Left lung (tissue), 10 donors: ENCODE data around the gene GRM5. TPM values are rescaled to one million over a fixed set of nuclear protein-coding genes. Genes with fewer than 3 reads are reported as not detected.

ENCODE experiments used
- ATAC-seq: fragments of 200-7000 bp; cut with Tn5 transposase; one replicate; pipeline ENCODE4 v1.9.1; 2020; ENCODE audit warnings: moderate library complexity
- DNase-seq, 4 donors: peaks; one replicate each; pipeline ENCODE4 v3.0.0-alpha.2; 2013 to 2020
- H3K27ac ChIP-seq, 2 donors: fragments of 200-600 bp; sonication (generic) in 1 of 2; one replicate each; pipeline versions ENCODE4 v1.5.0 to v1.8.0; 2020 to 2021
- H3K27me3 ChIP-seq, 2 donors: fragments of 200-600 bp; sonication (generic) in 1 of 2; one replicate each; pipeline versions ENCODE4 v1.5.0 to v1.8.0; 2020 to 2021
- H3K36me3 ChIP-seq, 2 donors: fragments of 200-600 bp; sonication (generic) in 1 of 2; one replicate each; pipeline versions ENCODE4 v1.5.0 to v1.8.0; 2020 to 2021
- H3K4me1 ChIP-seq, 2 donors: fragments of 200-600 bp; one replicate each; pipeline ENCODE4 v1.8.0; 2021
- H3K4me3 ChIP-seq, 2 donors: fragments of 200-600 bp; sonication (generic) in 1 of 2; one replicate each; pipeline versions ENCODE4 v1.5.0 to v1.8.0; 2020 to 2021; ENCODE audit warnings: mild to moderate bottlenecking in 1 of 2
- H3K9me3 ChIP-seq, 2 donors: fragments of 200-600 bp; sonication (generic) in 1 of 2; one replicate each; pipeline versions ENCODE4 v1.5.0 to v1.8.0; 2020 to 2021
- intact Hi-C, 2 donors: fragments of 100-400 bp; cut with DNase I; formaldehyde crosslinking; loops; one replicate each; pipeline versions ENCODE4 v1.11.2 to v1.14.2; 2022
- polyA plus RNA-seq, 6 donors: library from polyadenylated mRNA; unstranded; fragments of 120-200 nt; gene quantifications; one replicate each; pipeline ENCODE4 v1.2.1, GENCODE V29; 2013; ENCODE audit not compliant: insufficient read length in 6 of 6
- total RNA-seq, 2 donors: library from RNA; stranded (reverse); fragmentation: NEBNext Ultra II Directional; extraction: Animal tissue kit (Norgen Biotek cat#: 25700); gene quantifications; one replicate each; pipeline ENCODE4 v1.2.1, GENCODE V29; 2021
- TF ChIP-seq, protein P1 (sequence below), 2 donors: fragments of 200-600 bp; sonication (generic) in 1 of 2; IDR thresholded peaks; one replicate each; pipeline versions ENCODE4 v1.5.0 to v1.8.0; 2021; ENCODE audit warnings: antibody characterized with exemption in 2 of 2
- donor health status: DM: no; HTN: yes; CAD: no.
- donor health status: DM: no; HTN: no; CAD: no.

The GRM5 gene
- total and polyA plus RNA-seq, 8 donors = 0.03 to 0.08 (median 0.04) TPM; not detected in 4

DNA sequence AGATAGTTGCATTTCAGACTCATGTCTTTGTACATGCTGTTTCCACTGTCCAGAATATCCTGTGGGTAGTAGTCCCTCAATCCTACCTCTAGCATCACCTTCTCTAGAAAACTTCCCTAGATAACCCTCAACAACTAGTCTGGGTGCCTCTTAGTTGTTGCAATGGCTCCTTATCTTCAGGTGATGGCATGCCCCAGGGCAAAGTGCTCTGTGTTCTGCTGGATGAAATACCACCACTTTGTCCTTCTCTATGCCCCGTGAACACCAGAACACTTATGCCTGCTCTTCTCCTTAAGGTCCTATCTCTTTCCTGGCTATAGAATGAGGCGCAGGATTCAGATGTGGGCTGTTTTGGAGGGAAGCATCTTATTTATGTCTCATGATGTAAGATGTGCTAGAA, 569.9 kb downstream of the GRM5 start:
- Histone ChIP-seq H3K4me1 (no peaks in the 10 kb centered on the region), H3K4me3 (no peak overlapping the region), H3K27me3 (no peaks in the 10 kb centered on the region), H3K36me3 (no peaks in the 10 kb centered on the region), H3K27ac (no peak overlapping the region), H3K9me3 (no peaks in the 10 kb centered on the region)
- TF ChIP-seq, protein P1, sequence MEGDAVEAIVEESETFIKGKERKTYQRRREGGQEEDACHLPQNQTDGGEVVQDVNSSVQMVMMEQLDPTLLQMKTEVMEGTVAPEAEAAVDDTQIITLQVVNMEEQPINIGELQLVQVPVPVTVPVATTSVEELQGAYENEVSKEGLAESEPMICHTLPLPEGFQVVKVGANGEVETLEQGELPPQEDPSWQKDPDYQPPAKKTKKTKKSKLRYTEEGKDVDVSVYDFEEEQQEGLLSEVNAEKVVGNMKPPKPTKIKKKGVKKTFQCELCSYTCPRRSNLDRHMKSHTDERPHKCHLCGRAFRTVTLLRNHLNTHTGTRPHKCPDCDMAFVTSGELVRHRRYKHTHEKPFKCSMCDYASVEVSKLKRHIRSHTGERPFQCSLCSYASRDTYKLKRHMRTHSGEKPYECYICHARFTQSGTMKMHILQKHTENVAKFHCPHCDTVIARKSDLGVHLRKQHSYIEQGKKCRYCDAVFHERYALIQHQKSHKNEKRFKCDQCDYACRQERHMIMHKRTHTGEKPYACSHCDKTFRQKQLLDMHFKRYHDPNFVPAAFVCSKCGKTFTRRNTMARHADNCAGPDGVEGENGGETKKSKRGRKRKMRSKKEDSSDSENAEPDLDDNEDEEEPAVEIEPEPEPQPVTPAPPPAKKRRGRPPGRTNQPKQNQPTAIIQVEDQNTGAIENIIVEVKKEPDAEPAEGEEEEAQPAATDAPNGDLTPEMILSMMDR (IDR thresholded peaks at IDR 0.05) = no peak
- DNase-seq (no peak), ATAC-seq (no peak)
- intact Hi-C loops = no loop called here

DNA sequence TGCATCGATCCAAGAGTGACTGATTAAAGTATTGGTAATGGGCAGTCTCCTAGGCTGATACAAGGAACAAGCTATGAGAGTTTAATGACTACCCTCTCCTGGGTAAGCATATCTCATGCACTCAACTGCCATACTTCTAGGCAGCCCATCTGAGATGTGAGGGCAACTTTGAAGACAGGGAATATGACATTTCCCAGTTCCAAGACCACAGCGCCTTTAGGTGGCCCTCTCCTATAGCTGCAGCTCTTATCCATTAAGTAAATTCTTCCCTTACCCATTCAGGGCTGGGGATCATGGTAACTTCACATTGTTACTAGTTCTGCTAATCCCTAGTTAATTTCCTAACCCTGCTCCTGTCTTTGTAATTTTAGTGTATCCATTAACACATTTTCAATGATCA, 570.9 kb downstream of the GRM5 start:
- no peak overlapping the region for H3K27ac ChIP-seq
- H3K36me3 ChIP-seq = no peaks in the 10 kb centered on the region
- no peaks in the 10 kb centered on the region for H3K27me3 ChIP-seq
- no peak overlapping the region for H3K4me3 ChIP-seq
- H3K4me1 ChIP-seq = no peaks in the 10 kb centered on the region
- TF ChIP-seq, protein P1 (IDR thresholded peaks at IDR 0.05) = no peak
- intact Hi-C loops = no loop called here
- DNase-seq (no peak), ATAC-seq (no peak)
- H3K9me3 ChIP-seq = no peaks in the 10 kb centered on the region

DNA sequence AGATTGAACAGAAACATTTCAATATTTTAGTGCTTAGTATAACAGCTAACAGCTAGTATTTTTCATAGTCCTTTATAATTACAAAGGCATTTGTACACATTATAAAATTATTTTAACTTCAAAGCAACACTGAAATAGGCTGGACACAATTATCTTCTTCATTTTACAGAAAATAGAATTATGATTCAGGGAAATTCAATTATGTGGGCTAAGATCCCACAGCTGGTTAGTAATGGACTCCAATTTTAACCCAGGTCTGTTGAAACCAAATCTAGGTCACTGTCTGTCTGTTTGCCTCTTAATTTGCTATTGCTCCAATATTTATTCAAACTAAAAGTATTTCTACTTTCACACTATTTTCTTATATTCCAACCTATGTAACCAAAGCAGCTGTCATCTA, 574.1 kb downstream of the GRM5 start:
- Histone ChIP-seq H3K27me3 (no peaks in the 10 kb centered on the region), H3K36me3 (no peaks in the 10 kb centered on the region), H3K4me3 (no peak overlapping the region), H3K27ac (no peak overlapping the region), H3K9me3 (no peaks in the 10 kb centered on the region), H3K4me1 (no peaks in the 10 kb centered on the region)
- no peak for DNase-seq
- intact Hi-C loops = no loop called here
- no peak for ATAC-seq
- TF ChIP-seq, protein P1 (IDR thresholded peaks at IDR 0.05) = no peak

DNA sequence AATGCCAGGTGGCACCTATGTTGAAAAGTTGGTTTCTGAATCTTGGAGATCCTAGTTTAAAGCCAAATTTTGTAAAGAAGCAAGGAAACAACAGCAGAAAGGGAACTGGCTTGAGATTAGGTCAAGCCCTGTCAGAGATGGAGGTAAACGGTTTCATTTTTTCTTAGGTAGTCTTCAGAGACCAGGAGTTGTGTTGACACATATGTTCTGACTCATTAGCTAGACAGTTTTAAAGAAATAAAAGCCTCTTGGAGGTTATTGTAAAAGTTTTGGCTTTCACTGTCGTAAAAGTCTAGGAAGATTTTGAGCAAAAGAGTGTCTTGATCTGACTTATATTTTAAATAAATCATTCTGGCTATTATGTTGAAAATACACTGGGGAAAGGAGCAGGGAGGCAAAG, 576.8 kb downstream of the GRM5 start:
- DNase-seq (no peak), ATAC-seq (no peak)
- Histone ChIP-seq H3K9me3 (no peaks in the 10 kb centered on the region), H3K27ac (no peak overlapping the region), H3K27me3 (no peaks in the 10 kb centered on the region), H3K36me3 (no peaks in the 10 kb centered on the region), H3K4me1 (no peaks in the 10 kb centered on the region), H3K4me3 (no peak overlapping the region)
- intact Hi-C loops = no loop called here
- TF ChIP-seq, protein P1 (IDR thresholded peaks at IDR 0.05) = no peak

DNA sequence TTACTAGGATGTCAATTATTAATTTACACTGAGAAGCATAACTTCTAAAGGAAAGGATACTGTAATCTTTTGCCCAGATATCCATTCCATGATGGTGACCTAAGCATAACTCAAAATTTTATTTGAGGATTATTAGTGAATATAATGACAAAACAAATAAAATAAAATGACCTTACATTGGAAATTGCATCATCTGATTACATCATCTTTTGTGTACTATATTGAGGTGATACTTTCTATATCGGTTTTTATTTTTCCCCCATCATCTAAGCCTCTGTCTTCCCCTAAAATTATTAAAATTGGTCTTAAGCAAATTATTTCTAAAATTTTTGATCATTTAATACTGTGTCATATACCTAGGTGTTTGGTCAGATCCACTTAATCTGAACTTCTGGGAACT, 578.1 kb downstream of the GRM5 start:
- intact Hi-C loops = no loop called here
- H3K36me3 ChIP-seq = no peaks in the 10 kb centered on the region
- H3K9me3 ChIP-seq = no peaks in the 10 kb centered on the region
- TF ChIP-seq, protein P1 (IDR thresholded peaks at IDR 0.05) = no peak
- H3K27ac ChIP-seq = no peak overlapping the region
- H3K27me3 ChIP-seq = no peaks in the 10 kb centered on the region
- ATAC-seq (no peak), DNase-seq (no peak)
- no peaks in the 10 kb centered on the region for H3K4me1 ChIP-seq
- no peak overlapping the region for H3K4me3 ChIP-seq
